Midbrain (tissue), 1 donor: ENCODE measurements around the gene FAXDC2.
A peak's percentile ranks its signal among the peaks of the same experiment; 100 is the strongest.
"Not testable (repeated sequence)": the region's sequence is repeated elsewhere in the genome, so short reads cannot be mapped to it uniquely, and the experiment has no call there.

Experiments used
- DNase-seq: peaks from one replicate; lab custom pipeline; 2025; lab: John Stamatoyannopoulos, UW

Gene FAXDC2

DNA sequence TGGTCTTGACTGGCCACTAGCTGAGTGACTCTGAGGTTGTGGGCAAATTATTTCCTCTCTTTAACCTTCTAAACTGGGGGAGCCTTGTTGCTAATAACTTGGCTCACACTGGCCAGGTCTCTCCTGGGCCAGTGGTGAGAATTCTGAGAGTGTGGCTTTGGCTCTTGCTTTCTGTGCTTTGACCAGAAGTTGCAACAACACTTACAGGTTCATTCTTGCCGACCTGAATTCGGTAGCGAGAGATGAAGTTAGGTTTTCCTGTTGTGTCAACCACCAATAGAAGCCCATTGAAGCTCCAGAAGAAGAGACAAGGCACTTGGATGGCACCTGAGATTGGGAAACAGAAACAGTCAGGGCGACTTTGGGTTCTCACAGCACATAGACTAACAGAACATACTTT lies 19.8 kb downstream of the FAXDC2 start:
- DNase-seq, result no peak

- DNase-seq, result no peak
Measured at GRCh38 chr5:154830219-154830595, 20.2 kb downstream of the FAXDC2 start.

- no peak for DNase-seq
Measured at GRCh38 chr5:154829589-154830218, 20.7 kb downstream of the FAXDC2 start.

- no peak for DNase-seq
Measured at GRCh38 chr5:154829181-154829588, 21.2 kb downstream of the FAXDC2 start.

- no peak for DNase-seq
Measured at GRCh38 chr5:154824070-154824469, 26.3 kb downstream of the FAXDC2 start.

- no peak for DNase-seq
Measured at GRCh38 chr5:154823605-154824004, 26.8 kb downstream of the FAXDC2 start.

DNA sequence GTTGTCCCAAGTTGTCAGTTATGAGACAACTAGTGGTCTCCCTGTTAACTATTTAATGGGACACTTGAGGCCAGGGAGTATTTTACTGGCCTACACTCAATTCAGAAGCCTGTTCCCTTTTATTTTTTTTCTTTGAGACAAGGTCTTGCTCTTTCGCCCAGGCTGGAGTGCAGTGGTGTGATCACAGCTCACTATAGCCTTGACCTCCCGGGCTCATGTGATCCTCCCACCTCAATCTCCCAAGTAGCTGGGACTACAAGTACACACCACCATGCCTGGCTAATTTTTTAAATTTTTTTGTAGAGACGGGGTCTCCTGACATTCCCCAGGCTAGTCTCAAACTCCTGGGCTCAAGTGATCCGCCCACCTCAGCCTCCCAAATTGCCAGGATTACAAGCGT lies 27.5 kb downstream of the FAXDC2 start:
- not testable (repeated sequence) for DNase-seq

DNA sequence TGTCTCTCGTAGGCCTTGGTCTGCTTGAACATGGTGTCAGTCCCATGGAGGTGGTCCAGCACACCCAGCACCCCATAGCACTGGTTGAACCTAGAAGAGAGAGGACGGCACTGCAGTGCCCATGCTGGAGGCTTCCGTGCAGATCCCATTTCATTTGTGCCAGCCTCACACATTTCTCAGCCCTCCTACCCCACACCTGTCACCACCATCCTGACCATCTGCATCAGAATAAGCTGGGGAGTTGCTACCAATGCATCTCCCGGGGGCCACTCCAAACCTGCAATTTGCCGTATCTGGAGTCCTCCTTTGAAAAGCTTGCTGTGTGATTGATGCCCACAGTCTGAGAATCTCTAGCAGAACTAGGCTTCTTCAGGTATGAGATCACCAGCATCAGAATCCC lies 30.0 kb downstream of the FAXDC2 start:
- no peak for DNase-seq

GRCh38 chr5:154819546-154819945 lies 30.9 kb downstream of the FAXDC2 start:
- DNase-seq, result no peak

DNA sequence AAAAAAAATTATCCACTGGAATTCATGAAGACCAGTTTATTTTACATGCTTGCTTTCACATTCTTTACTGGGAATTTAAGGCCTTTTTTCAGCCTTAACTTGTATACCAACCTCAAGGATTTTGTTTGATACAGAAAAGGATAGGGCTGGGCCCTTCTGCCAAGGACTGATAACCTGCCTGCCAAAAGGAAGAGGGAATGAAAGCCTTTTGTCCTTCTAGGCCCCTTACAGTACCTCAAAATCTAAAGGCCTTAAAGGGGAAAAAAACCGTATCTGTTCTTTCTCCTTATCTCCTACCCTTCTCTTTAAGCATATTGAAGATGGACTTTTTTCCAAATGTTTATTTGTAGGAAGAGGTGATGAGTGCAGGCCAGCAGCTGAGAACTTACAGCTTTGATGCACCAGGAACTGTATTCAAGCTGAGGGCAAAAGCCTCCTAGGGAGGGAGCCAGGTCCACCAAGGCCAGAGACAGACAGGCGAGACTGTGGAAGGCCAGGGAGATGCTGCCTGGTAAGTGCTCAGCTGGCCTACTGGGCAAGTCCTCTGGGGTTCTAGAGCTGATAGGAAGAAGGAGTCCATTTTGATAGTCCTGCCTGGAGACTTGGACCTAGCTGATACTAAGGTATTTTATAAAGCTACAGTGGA lies 31.8 kb downstream of the FAXDC2 start:
- no peak for DNase-seq

GRCh38 chr5:154817815-154818214 lies 32.6 kb downstream of the FAXDC2 start:
- DNase-seq, result no peak

DNA sequence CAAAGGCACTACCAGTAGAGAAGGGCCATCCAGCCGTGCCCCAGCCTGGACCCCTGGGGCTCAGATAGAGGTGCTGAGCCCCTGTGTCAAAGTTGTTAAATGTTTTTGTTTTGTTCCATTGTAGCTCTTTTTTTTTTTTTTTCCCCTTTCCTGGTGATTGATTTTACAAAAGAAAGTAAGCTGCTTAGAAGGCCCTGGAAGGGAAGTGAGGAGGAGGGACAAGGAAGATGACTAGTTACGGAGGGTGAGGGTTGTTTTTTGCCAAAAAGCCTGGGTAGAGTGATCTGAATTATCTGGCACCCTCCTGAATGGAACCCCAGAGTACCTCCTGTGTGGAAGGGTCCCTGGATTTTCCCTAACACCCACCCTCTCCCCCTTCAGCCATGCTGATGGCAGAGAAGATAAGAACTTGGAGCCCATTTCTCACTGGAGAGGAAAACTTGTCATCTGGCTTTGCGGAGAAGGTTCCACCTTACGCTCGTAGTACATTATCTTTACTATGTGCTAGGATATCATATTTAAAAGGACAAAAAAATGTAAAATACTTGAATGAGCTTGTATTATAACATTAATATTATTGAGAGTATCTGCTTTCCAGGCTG lies 33.4 kb downstream of the FAXDC2 start:
- DNase-seq, result no peak

GRCh38 chr5:154815684-154816247 lies 34.6 kb downstream of the FAXDC2 start:
- DNase-seq, result no peak

DNA sequence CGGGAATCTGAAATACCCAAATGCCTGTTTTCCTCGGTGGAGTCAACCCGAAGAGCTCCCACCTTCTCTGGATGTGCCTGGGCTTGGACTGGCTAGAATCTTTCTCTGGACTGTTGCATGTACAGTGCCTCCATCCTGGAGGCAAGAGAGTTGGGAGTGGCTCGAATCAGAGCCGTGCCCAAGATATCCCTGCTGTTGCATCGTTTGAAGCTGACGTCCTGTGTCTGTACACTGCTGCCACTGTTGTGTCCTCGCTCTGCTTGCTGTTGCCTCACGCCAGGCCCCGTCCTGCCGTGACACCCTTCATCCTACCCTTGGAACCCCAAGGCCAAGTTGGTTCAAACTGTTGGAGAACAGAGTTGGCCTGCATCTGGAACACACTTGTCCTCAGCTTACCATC lies 35.4 kb downstream of the FAXDC2 start:
- DNase-seq, result no peak

GRCh38 chr5:154813736-154814135 lies 36.7 kb downstream of the FAXDC2 start:
- no peak for DNase-seq

DNA sequence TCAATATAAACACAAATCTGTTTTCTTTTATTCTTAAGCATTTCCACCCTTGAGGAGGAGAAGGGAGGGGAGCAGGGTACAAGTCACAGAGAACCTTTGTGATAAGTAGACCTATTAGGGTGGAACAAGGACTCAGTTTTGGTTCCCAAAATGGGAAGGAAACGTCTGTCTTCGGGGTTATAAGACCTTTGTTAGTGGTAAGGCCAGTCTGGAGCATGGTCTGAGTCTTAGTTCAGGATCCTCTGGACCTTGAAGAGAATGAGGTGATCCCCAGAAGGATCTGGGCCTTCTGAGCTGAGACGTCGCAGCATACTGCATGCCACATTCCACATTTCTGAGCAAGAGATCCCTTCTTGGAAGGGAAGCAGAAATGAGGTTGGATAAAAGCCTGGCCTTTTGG lies 37.2 kb downstream of the FAXDC2 start:
- DNase-seq, result no peak

- peak; percentile 41 for DNase-seq
Measured at GRCh38 chr5:154811653-154812465, 38.5 kb downstream of the FAXDC2 start.

- no peak for DNase-seq
Measured at GRCh38 chr5:154811239-154811638, 39.2 kb downstream of the FAXDC2 start.

DNA sequence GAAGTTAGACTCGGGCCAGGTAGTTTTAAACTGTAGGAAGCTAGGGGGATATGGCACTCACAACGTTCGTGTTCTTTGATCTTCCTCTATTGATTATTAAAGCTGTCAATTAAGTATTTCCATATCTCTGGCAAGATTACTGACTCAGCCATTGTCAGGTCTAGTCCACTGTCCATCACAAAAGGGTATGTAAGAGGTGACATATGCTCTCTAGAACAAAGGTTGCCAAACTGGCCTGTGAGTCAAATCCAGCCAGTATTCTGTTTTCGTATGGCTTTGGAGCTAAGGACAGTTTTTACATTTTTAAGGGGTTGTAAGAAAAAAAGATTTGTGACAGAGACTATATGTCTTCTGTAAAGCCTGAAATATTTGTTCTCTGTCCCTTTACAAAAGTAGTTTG lies 44.2 kb downstream of the FAXDC2 start:
- DNase-seq, result no peak

- no peak for DNase-seq
Measured at GRCh38 chr5:154802050-154802449, 48.4 kb downstream of the FAXDC2 start.

DNA sequence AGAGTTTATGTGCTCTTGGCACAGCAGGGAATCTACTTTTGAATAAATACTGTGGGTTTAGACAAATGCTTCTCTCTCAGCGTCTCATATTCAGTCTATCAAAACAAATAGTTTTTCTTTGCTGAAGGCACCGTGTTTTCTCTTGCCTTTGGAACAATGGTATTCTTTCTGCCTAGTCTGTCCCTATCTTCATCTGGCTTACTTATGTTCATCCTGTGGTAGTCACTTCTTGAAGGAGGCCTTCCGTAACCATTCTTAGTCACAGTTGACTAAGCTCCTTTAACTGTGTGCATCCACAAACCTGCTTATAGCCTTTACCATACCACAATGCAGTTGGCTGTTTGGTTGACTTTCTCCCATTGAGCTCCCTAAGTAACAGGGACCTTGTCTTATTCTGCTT lies 49.3 kb downstream of the FAXDC2 start:
- DNase-seq, result no peak

- DNase-seq, result no peak
Measured at GRCh38 chr5:154800582-154800981, 49.8 kb downstream of the FAXDC2 start.
